ENCODE measurements around the gene STARD7.
"Not testable (repeated sequence)": the region's sequence is repeated elsewhere in the genome, so short reads cannot be mapped to it uniquely, and the experiment has no call there.

Gene STARD7

GRCh38 chr2:96208143-96209010 is at the start of gene STARD7:
Gene STARD7 (minus strand): TSS chr2:96208827. CDS start chr2:96208434, 393 bp downstream.
- DNase-seq = peak; percentile 84

- not testable (repeated sequence) for DNase-seq
These were observed 49.1 kb upstream of the STARD7 start for GRCh38 chr2:96257744-96258143.

- DNase-seq = no peak
These were observed 48.0 kb upstream of the STARD7 start for GRCh38 chr2:96256611-96257113.

GRCh38 chr2:96254571-96254970 is 45.9 kb upstream of the STARD7 start:
- DNase-seq = no peak

- no peak for DNase-seq
These were observed 44.4 kb upstream of the STARD7 start for GRCh38 chr2:96253006-96253405.

GRCh38 chr2:96252526-96252925 is 43.9 kb upstream of the STARD7 start:
- DNase-seq = no peak

- no peak for DNase-seq
These were observed 43.2 kb upstream of the STARD7 start for GRCh38 chr2:96251721-96252292.

- DNase-seq = no peak
These were observed 41.6 kb upstream of the STARD7 start for GRCh38 chr2:96250188-96250587.

- DNase-seq = no peak
These were observed 41.0 kb upstream of the STARD7 start for GRCh38 chr2:96249654-96250053.

- no peak for DNase-seq
These were observed 40.0 kb upstream of the STARD7 start for GRCh38 chr2:96248624-96249023.

- DNase-seq = no peak
These were observed 39.3 kb upstream of the STARD7 start for GRCh38 chr2:96247896-96248295.

- no peak for DNase-seq
These were observed 38.4 kb upstream of the STARD7 start for GRCh38 chr2:96247009-96247408.

- no peak for DNase-seq
These were observed 37.2 kb upstream of the STARD7 start for GRCh38 chr2:96245609-96246390.

- DNase-seq = no peak
These were observed 35.2 kb upstream of the STARD7 start for GRCh38 chr2:96243843-96244242.

GRCh38 chr2:96241900-96242611 is 33.4 kb upstream of the STARD7 start:
- no peak for DNase-seq

GRCh38 chr2:96241227-96241626 is 32.6 kb upstream of the STARD7 start:
- DNase-seq = no peak

- no peak for DNase-seq
These were observed 31.9 kb upstream of the STARD7 start for GRCh38 chr2:96240341-96241038.

GRCh38 chr2:96239745-96240264 is 31.2 kb upstream of the STARD7 start:
- DNase-seq = no peak

GRCh38 chr2:96239091-96239490 is 30.5 kb upstream of the STARD7 start:
- DNase-seq = no peak

- DNase-seq = no peak
These were observed 29.6 kb upstream of the STARD7 start for GRCh38 chr2:96238266-96238665.

- DNase-seq = no peak
These were observed 28.3 kb upstream of the STARD7 start for GRCh38 chr2:96236882-96237281.

GRCh38 chr2:96233880-96234316 is 25.3 kb upstream of the STARD7 start:
- DNase-seq = no peak

Data from NCI-H524 treated with DMSO at 0.1 percent for 48 hours (cell line).